Colonic mucosa (tissue), 4 donors: ENCODE data around the gene TMEM273. TPM values are rescaled to one million over a fixed set of nuclear protein-coding genes. Genes with fewer than 3 reads are reported as not detected.

ENCODE experiments used
- DNase-seq: peaks from one replicate; pipeline ENCODE4 v3.0.0-alpha.2; 2020
- H3K27ac ChIP-seq: fragments of 200-600 bp; one replicate; pipeline ENCODE4 v1.8.0; 2021
- H3K27me3 ChIP-seq: fragments of 200-600 bp; one replicate; pipeline ENCODE4 v1.8.0; 2021
- H3K36me3 ChIP-seq: fragments of 200-600 bp; one replicate; pipeline ENCODE4 v1.8.0; 2021
- H3K4me1 ChIP-seq: fragments of 200-600 bp; one replicate; pipeline ENCODE4 v1.8.0; 2021; ENCODE audit warnings: mild to moderate bottlenecking
- H3K4me3 ChIP-seq: fragments of 200-600 bp; one replicate; pipeline ENCODE4 v1.8.0; 2021
- H3K9ac ChIP-seq, 2 donors: one replicate each; pipeline ENCODE4 v1.7.0; 2013; ENCODE audit warnings: control low read depth in 2 of 2, low read depth in 2 of 2, low read length in 2 of 2
- H3K9me3 ChIP-seq: fragments of 200-600 bp; one replicate; pipeline ENCODE4 v1.8.0; 2021
- CTCF ChIP-seq: fragments of 200-600 bp; IDR thresholded peaks from one replicate; pipeline ENCODE4 v1.8.0; 2022; ENCODE audit warnings: antibody characterized with exemption, mild to moderate bottlenecking
- intact Hi-C: fragments of 100-400 bp; cut with DNase I; formaldehyde crosslinking; loops from one replicate; pipeline ENCODE4 v1.14.1; 2022
- total RNA-seq, 2 donors: library from RNA; stranded (reverse); fragmentation: NEBNext Ultra II Directional in 1 of 2; extraction: Animal tissue kit (Norgen Biotek cat#: 25700) in 1 of 2; gene quantifications; one replicate each; pipeline ENCODE4 v1.2.1, GENCODE V29; 2021
- donor health status: healthy.
- donor health status: DM: no; HTN: no; CAD: no.
- donor health status: DM: no; HTN: no; CAD: no.

Gene TMEM273
- total RNA-seq, 2 donors from 2014 or later, result 3.4 to 5.1 TPM

GRCh38 chr10:49213211-49213610 lies 25.0 kb upstream of the TMEM273 start:
- Histone ChIP-seq H3K4me1 (no peaks in the 10 kb centered on the region), H3K9ac (no peak overlapping the region), H3K36me3 (no peaks in the 10 kb centered on the region), H3K4me3 (no peak overlapping the region), H3K27me3 (no peaks in the 10 kb centered on the region), H3K27ac (no peak overlapping the region), H3K9me3 (no peaks in the 10 kb centered on the region)
- no peak for TF ChIP-seq CTCF
- intact Hi-C loops, result no loop called here
- DNase-seq, result no peak

GRCh38 chr10:49212783-49213182 lies 24.6 kb upstream of the TMEM273 start:
- no peak for TF ChIP-seq CTCF
- intact Hi-C loops, result no loop called here
- no peak for DNase-seq

GRCh38 chr10:49212076-49212475 lies 23.9 kb upstream of the TMEM273 start:
- Histone ChIP-seq H3K4me3 (no peak overlapping the region), H3K27me3 (no peaks in the 10 kb centered on the region), H3K36me3 (no peaks in the 10 kb centered on the region), H3K9ac (no peak overlapping the region), H3K27ac (no peak overlapping the region), H3K9me3 (no peaks in the 10 kb centered on the region), H3K4me1 (no peaks in the 10 kb centered on the region)
- no peak for DNase-seq
- intact Hi-C loops, result no loop called here
- no peak for TF ChIP-seq CTCF

More at GRCh38 chr10:49212783-49213182, 24.6 kb upstream of the TMEM273 start:
- no peak overlapping the region for H3K9ac ChIP-seq
- H3K9me3 ChIP-seq, result no peaks in the 10 kb centered on the region
- H3K4me1 ChIP-seq, result no peaks in the 10 kb centered on the region
- no peak overlapping the region for H3K4me3 ChIP-seq
- no peak overlapping the region for H3K27ac ChIP-seq
- H3K36me3 ChIP-seq, result no peaks in the 10 kb centered on the region
- H3K27me3 ChIP-seq, result no peaks in the 10 kb centered on the region

- intact Hi-C loops, result no loop called here
- DNase-seq, result no peak
- Histone ChIP-seq H3K4me3 (no peak overlapping the region), H3K9me3 (no peaks in the 10 kb centered on the region), H3K27ac (no peak overlapping the region), H3K4me1 (no peaks in the 10 kb centered on the region), H3K9ac (no peak overlapping the region), H3K27me3 (no peaks in the 10 kb centered on the region), H3K36me3 (no peaks in the 10 kb centered on the region)
- TF ChIP-seq CTCF, result no peak
Measured at GRCh38 chr10:49208996-49209395, 20.8 kb upstream of the TMEM273 start.

- intact Hi-C loops, result no loop called here
- H3K9ac ChIP-seq, result no peak overlapping the region
- H3K27me3 ChIP-seq, result no peaks in the 10 kb centered on the region
- no peak overlapping the region for H3K27ac ChIP-seq
- no peak for DNase-seq
- TF ChIP-seq CTCF, result no peak
- H3K9me3 ChIP-seq, result no peaks in the 10 kb centered on the region
- no peak overlapping the region for H3K4me3 ChIP-seq
- H3K36me3 ChIP-seq, result no peaks in the 10 kb centered on the region
- H3K4me1 ChIP-seq, result no peaks in the 10 kb centered on the region
Measured at GRCh38 chr10:49207936-49208487, 19.8 kb upstream of the TMEM273 start.
